Measurements from ENCODE around the gene PNMA1. TPM values are rescaled to one million over a fixed set of nuclear protein-coding genes. Genes with fewer than 3 reads are reported as not detected.
A peak's percentile ranks its signal among the peaks of the same experiment; 100 is the strongest.

The PNMA1 gene

GRCh38 chr14:73666583-73666982, 47.6 kb downstream of the PNMA1 start:
- H3K4me3 ChIP-seq (ENCODE audit: low read length) = no peak overlapping the region
- no peaks in the 10 kb centered on the region for H3K9me3 ChIP-seq (replicated peaks; ENCODE audit: low read length)
- no peak overlapping the region for H3K9ac ChIP-seq (ENCODE audit: low read depth, low read length)
- H3K4me1 ChIP-seq (ENCODE audit: control insufficient read depth, insufficient read depth, low read length) = peaks cover 11% of the 10 kb centered on the region
- H3K4me2 ChIP-seq (ENCODE audit: low read length) = no peak overlapping the region
- no peaks in the 10 kb centered on the region for H3K27me3 ChIP-seq (ENCODE audit: control insufficient read depth, insufficient read depth, low read length)
- H3K36me3 ChIP-seq (ENCODE audit: insufficient read depth, low read length) = no peaks in the 10 kb centered on the region

- H3K36me3 ChIP-seq (ENCODE audit: insufficient read depth, low read length) = no peaks in the 10 kb centered on the region
- no peaks in the 10 kb centered on the region for H3K27me3 ChIP-seq (ENCODE audit: control insufficient read depth, insufficient read depth, low read length)
- no peaks in the 10 kb centered on the region for H3K9me3 ChIP-seq (replicated peaks; ENCODE audit: low read length)
- no peak overlapping the region for H3K4me3 ChIP-seq (ENCODE audit: low read length)
- peaks cover 16% of the 10 kb centered on the region for H3K4me1 ChIP-seq (ENCODE audit: control insufficient read depth, insufficient read depth, low read length)
- H3K4me2 ChIP-seq (ENCODE audit: low read length) = no peak overlapping the region
- H3K9ac ChIP-seq (ENCODE audit: low read depth, low read length) = no peak overlapping the region
These were observed 49.1 kb downstream of the PNMA1 start for GRCh38 chr14:73665130-73665529.

- H3K27me3 ChIP-seq (ENCODE audit: control insufficient read depth, insufficient read depth, low read length) = no peaks in the 10 kb centered on the region
- no peak overlapping the region for H3K4me2 ChIP-seq (ENCODE audit: low read length)
- H3K4me1 ChIP-seq (ENCODE audit: control insufficient read depth, insufficient read depth, low read length) = peaks cover 16% of the 10 kb centered on the region
- H3K36me3 ChIP-seq (ENCODE audit: insufficient read depth, low read length) = no peaks in the 10 kb centered on the region
- H3K9me3 ChIP-seq (replicated peaks; ENCODE audit: low read length) = no peaks in the 10 kb centered on the region
- no peak overlapping the region for H3K4me3 ChIP-seq (ENCODE audit: low read length)
- H3K9ac ChIP-seq (ENCODE audit: low read depth, low read length) = no peak overlapping the region
These were observed 50.5 kb downstream of the PNMA1 start for GRCh38 chr14:73663548-73664212.

- no peaks in the 10 kb centered on the region for H3K9me3 ChIP-seq (replicated peaks; ENCODE audit: low read length)
- H3K36me3 ChIP-seq (ENCODE audit: insufficient read depth, low read length) = no peaks in the 10 kb centered on the region
- peak overlapping the region; percentile 20 for H3K9ac ChIP-seq (ENCODE audit: low read depth, low read length)
- peaks cover 16% of the 10 kb centered on the region for H3K4me1 ChIP-seq (ENCODE audit: control insufficient read depth, insufficient read depth, low read length)
- no peak overlapping the region for H3K4me3 ChIP-seq (ENCODE audit: low read length)
- no peaks in the 10 kb centered on the region for H3K27me3 ChIP-seq (ENCODE audit: control insufficient read depth, insufficient read depth, low read length)
- H3K4me2 ChIP-seq (ENCODE audit: low read length) = peak overlapping the region; percentile 46
These were observed 51.7 kb downstream of the PNMA1 start for GRCh38 chr14:73662487-73662943.

- Histone ChIP-seq H3K36me3 (ENCODE audit: insufficient read depth, low read length) (no peaks in the 10 kb centered on the region), H3K4me1 (ENCODE audit: control insufficient read depth, insufficient read depth, low read length) (peaks cover 16% of the 10 kb centered on the region), H3K9ac (ENCODE audit: low read depth, low read length) (peak overlapping the region; percentile 20), H3K4me3 (ENCODE audit: low read length) (no peak overlapping the region), H3K4me2 (ENCODE audit: low read length) (peak overlapping the region; percentile 46), H3K9me3 (replicated peaks; ENCODE audit: low read length) (no peaks in the 10 kb centered on the region), H3K27me3 (ENCODE audit: control insufficient read depth, insufficient read depth, low read length) (no peaks in the 10 kb centered on the region)
These were observed 52.3 kb downstream of the PNMA1 start for GRCh38 chr14:73661872-73662271.

Small RNA genes within 50 kb of the gene (small RNA-seq; reads per million reads assigned to genes)
- not detected for gene MIR4505

All from skeletal muscle satellite cell (primary cell).